IMR-90 (cell line): ENCODE results near the gene PAK6. TPM values are rescaled to one million over a fixed set of nuclear protein-coding genes. Genes with fewer than 3 reads are reported as not detected.
A peak's percentile ranks its signal among the peaks of the same experiment; 100 is the strongest.

Experiments used
- ATAC-seq: fragments of 200-7000 bp; cut with Tn5 transposase; 2 replicates; pipeline ENCODE4 v1.9.1; 2020; ENCODE audit warnings: low read depth, mild to moderate bottlenecking, moderate library complexity
- BruUV-seq: library from RNA; stranded (reverse); fragments of 400-500 nt; replicated peaks from 2 replicates; lab custom pipeline; 2021; lab: Mats Ljungman, UMichigan
- CTCF ChIA-PET: fragments of 300-600 bp; formaldehyde crosslinking; extraction: SDS; loops from one replicate; lab custom pipeline; 2021; ENCODE audit warnings: antibody characterized with exemption; lab: Yijun Ruan, JAX
- POLR2A ChIA-PET: fragments of 300-600 bp; sonication (Branson Sonifier 250); formaldehyde crosslinking; loops from one replicate; lab custom pipeline; 2022; ENCODE audit warnings: antibody characterized with exemption; ENCODE audit not compliant: unreplicated experiment; lab: Charles Lee
- DNase-seq: peaks from one replicate; pipeline ENCODE4 v3.0.0; 2013
- H2AFZ ChIP-seq: replicated peaks from 2 replicates; pipeline ENCODE3; 2013; ENCODE audit warnings: low read length, mild to moderate bottlenecking; ENCODE audit not compliant: poor library complexity
- H2AK5ac ChIP-seq: 2 replicates; pipeline ENCODE4 v1.6.1; 2013; ENCODE audit warnings: low read depth, low read length, inconsistent platforms
- H2AK9ac ChIP-seq: replicated peaks from 2 replicates; pipeline ENCODE3; 2013; ENCODE audit warnings: mild to moderate bottlenecking, low read depth, low read length, moderate library complexity; ENCODE audit not compliant: poor library complexity
- H2BK120ac ChIP-seq: 2 replicates; pipeline ENCODE4 v1.6.1; 2013; ENCODE audit warnings: low read depth, low read length, inconsistent platforms
- H2BK15ac ChIP-seq: 3 replicates; pipeline ENCODE4 v1.6.1; 2013; ENCODE audit warnings: low read depth, low read length, inconsistent platforms
- H2BK20ac ChIP-seq: 2 replicates; pipeline ENCODE4 v1.6.1; 2013; ENCODE audit warnings: low read depth, mild to moderate bottlenecking, inconsistent platforms, low read length, moderate library complexity
- H2BK5ac ChIP-seq: 2 replicates; pipeline ENCODE4 v1.6.1; 2013; ENCODE audit warnings: mild to moderate bottlenecking, low read depth, low read length, inconsistent platforms; ENCODE audit not compliant: poor library complexity, severe bottlenecking
- H3K14ac ChIP-seq: replicated peaks from 2 replicates; pipeline ENCODE4 v1.6.1; 2013; ENCODE audit warnings: low read depth, low read length, inconsistent platforms
- H3K18ac ChIP-seq: 2 replicates; pipeline ENCODE4 v1.6.1; 2013; ENCODE audit warnings: low read depth, low read length, control low read depth
- H3K23ac ChIP-seq: 2 replicates; pipeline ENCODE4 v1.6.1; 2013; ENCODE audit warnings: low read depth, low read length, inconsistent platforms
- H3K27ac ChIP-seq: 2 replicates; pipeline ENCODE4 v1.5.1; 2013; ENCODE audit warnings: mild to moderate bottlenecking, control low read depth, low read length; ENCODE audit not compliant: insufficient read depth
- H3K27me3 ChIP-seq: 2 replicates; pipeline ENCODE4 v1.6.1; 2013; ENCODE audit warnings: low read length; ENCODE audit not compliant: control insufficient read depth, insufficient read depth
- H3K36me3 ChIP-seq: 2 replicates; pipeline ENCODE4 v1.6.1; 2013; ENCODE audit warnings: low read length, mixed read lengths; ENCODE audit not compliant: control insufficient read depth, insufficient read depth
- H3K4ac ChIP-seq: 2 replicates; pipeline ENCODE4 v1.6.1; 2013; ENCODE audit warnings: low read depth, low read length, inconsistent platforms
- H3K4me1 ChIP-seq: 2 replicates; pipeline ENCODE4 v1.6.1; 2013; ENCODE audit warnings: low read length, mixed read lengths; ENCODE audit not compliant: control insufficient read depth, insufficient read depth
- H3K4me2 ChIP-seq: 2 replicates; pipeline ENCODE4 v1.6.1; 2013; ENCODE audit warnings: low read depth, mild to moderate bottlenecking, control low read depth, low read length, moderate library complexity
- H3K4me3 ChIP-seq: 2 replicates; pipeline ENCODE4 v1.5.1; 2013; ENCODE audit warnings: low read depth, mild to moderate bottlenecking, control low read depth, low read length, moderate library complexity; ENCODE audit not compliant: insufficient read depth
- H3K56ac ChIP-seq: 2 replicates; pipeline ENCODE4 v1.6.1; 2013; ENCODE audit warnings: low read length, inconsistent platforms; ENCODE audit not compliant: insufficient read depth; ENCODE audit errors: extremely low read depth
- H3K79me1 ChIP-seq, 2 experiments: 2 replicates each; pipeline ENCODE4 v1.6.1; 2013; ENCODE audit warnings: low read length in 2 of 2, inconsistent platforms in 1 of 2, low read depth in 1 of 2
- H3K9ac ChIP-seq: 2 replicates; pipeline ENCODE4 v1.6.1; 2013; ENCODE audit warnings: low read depth, low read length, control low read depth
- H3K9me1 ChIP-seq: 2 replicates; pipeline ENCODE4 v1.6.1; 2013; ENCODE audit warnings: low read length, inconsistent platforms; ENCODE audit not compliant: insufficient read depth
- H3K9me3 ChIP-seq: 2 replicates; pipeline ENCODE4 v1.6.1; 2013; ENCODE audit warnings: low read length; ENCODE audit not compliant: control insufficient read depth, insufficient read depth
- H4K20me1 ChIP-seq: 2 replicates; pipeline ENCODE4 v1.6.1; 2013; ENCODE audit warnings: low read length, inconsistent platforms; ENCODE audit not compliant: insufficient read depth
- H4K5ac ChIP-seq: 2 replicates; pipeline ENCODE4 v1.6.1; 2013; ENCODE audit warnings: mild to moderate bottlenecking, low read depth, low read length, control low read depth
- H4K8ac ChIP-seq, 2 experiments: 2 replicates each; pipeline ENCODE4 v1.6.1; 2013; ENCODE audit warnings: low read depth in 2 of 2, low read length in 2 of 2, control low read depth in 1 of 2, inconsistent platforms in 1 of 2
- H4K91ac ChIP-seq: 2 replicates; pipeline ENCODE4 v1.6.1; 2013; ENCODE audit warnings: low read depth, low read length, inconsistent platforms; ENCODE audit not compliant: insufficient read depth
- MAZ ChIP-seq: IDR thresholded peaks from 2 replicates; pipeline ENCODE4 v1.6.1; 2012; ENCODE audit warnings: low read depth, mild to moderate bottlenecking, low read length, improper control_type of control experiment, moderate library complexity, borderline replicate concordance
- RCOR1 ChIP-seq: IDR thresholded peaks from 2 replicates; pipeline ENCODE4 v1.6.1; 2012; ENCODE audit warnings: mild to moderate bottlenecking, low read length, improper control_type of control experiment; ENCODE audit not compliant: insufficient replicate concordance
- WGBS, 2 experiments: methylation state at CpG; one replicate each; pipeline versions ENCODE4 v1.1.5 to v1.1.7; 2013; ENCODE audit warnings: missing lambda C conversion rate in 2 of 2; ENCODE audit not compliant: insufficient read length in 1 of 2; ENCODE audit errors: extremely low coverage in 2 of 2; 5-methylcytosine and 5-hydroxymethylcytosine counted together
- dilution Hi-C: fragments of 300-500 bp; cut with HindIII; formaldehyde crosslinking; loops from one replicate; pipeline ENCODE4 v1.14.3; 2018; ENCODE audit warnings: low sequenced_read_pairs; ENCODE audit not compliant: unreplicated experiment
- in situ Hi-C: fragments of 300-500 bp; cut with MboI; formaldehyde crosslinking; loops from 3 replicates; pipeline ENCODE4 v1.14.3; 2019; ENCODE audit warnings: low sequenced_read_pairs, inconsistent platforms, mixed read lengths
- intact Hi-C: fragments of 100-400 bp; cut with micrococcal nuclease; formaldehyde crosslinking; loops from 2 replicates; pipeline ENCODE4 v1.10.0; 2022
- polyA plus RNA-seq, 3 experiments: library from polyadenylated mRNA; depleted of rRNA; stranded (reverse); fragments of >200 nt; gene quantifications; 2 replicates each; pipeline ENCODE4 v1.2.3, GENCODE V29; 2012; ENCODE audit warnings: low replicate concordance in 1 of 3
- total RNA-seq: library from RNA; depleted of rRNA; stranded (reverse); fragments of >200 nt; gene quantifications from 2 replicates; pipeline ENCODE4 v1.2.3, GENCODE V29; 2012

Gene PAK6
- total and polyA plus RNA-seq, 2 of the 4 experiments (the other 2 are of a cell fraction): 0.21 TPM; not detected in 1

DNA sequence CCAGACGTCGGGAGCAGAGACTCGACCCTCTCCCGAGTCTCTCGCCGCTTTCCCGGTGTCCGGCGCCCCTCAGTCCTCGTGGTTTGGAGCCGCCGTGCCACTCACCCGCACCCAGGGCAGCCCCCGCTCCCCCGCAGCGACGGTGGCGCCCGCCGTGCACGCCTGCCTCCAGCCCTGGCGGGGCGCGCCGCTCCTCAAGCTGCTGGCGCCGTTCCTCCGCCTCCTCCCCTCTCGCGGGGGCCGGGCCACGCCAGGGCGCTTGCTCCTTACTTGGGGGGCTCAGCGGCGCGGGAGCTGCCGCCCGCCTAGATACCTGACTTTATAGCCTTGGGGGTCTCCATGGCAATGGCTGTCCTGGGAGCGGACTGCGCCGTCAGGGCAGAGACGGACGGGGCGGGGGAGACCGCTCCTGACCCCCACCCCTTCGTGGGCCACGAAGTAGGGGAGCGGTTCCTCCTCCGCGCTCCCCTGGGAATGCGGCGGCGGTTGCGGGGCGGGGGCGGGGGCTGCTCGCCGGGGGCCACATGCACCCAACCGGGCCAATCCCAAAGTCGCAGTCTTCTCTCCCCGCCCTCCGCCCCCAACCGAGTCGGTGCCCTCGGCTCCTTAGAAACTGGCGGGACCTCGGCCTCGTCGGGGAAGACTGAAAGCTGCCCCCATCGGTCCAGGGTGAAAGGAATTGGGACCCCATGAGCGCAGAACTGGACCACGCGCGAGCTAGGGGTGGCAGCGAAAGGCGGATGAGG lies 44.2 kb downstream of the PAK6 start, which contains the start of gene ANKRD63:
Gene ANKRD63 (minus strand): TSS at position 196 of the 746 bp plus-strand sequence. CDS start 478 bp downstream, outside the sequence.
- Histone ChIP-seq H3K4ac (no peak within 1 kb of the TSS), H3K4me1 (peaks cover 9% of the 10 kb centered on the region), H3K4me3 (peak within 1 kb of the TSS; percentile 47), H3K27me3 (peaks cover 67% of the 10 kb centered on the region), H4K20me1 (no peaks in the 10 kb centered on the region), H3K4me2 (peak within 1 kb of the TSS; percentile 91), H3K36me3 (no peaks in the 10 kb centered on the region), H3K79me1 (no peaks in the 10 kb centered on the region), H2BK15ac (no peak within 1 kb of the TSS), H3K18ac (no peak within 1 kb of the TSS), H2AFZ (peak within 1 kb of the TSS; percentile 86), H2BK20ac (no peak within 1 kb of the TSS), H4K91ac (no peak within 1 kb of the TSS), H3K9me1 (no peaks in the 10 kb centered on the region), H2AK5ac (no peak within 1 kb of the TSS), H3K9ac (no peak within 1 kb of the TSS), H3K14ac (no peak within 1 kb of the TSS), H2BK5ac (no peak within 1 kb of the TSS), H4K8ac (no peak within 1 kb of the TSS), H3K23ac (no peak within 1 kb of the TSS), H3K27ac (no peak within 1 kb of the TSS), H2AK9ac (no peak within 1 kb of the TSS), H3K56ac (no peak within 1 kb of the TSS), H2BK120ac (no peak within 1 kb of the TSS), H3K9me3 (no peaks in the 10 kb centered on the region), H4K5ac (no peak within 1 kb of the TSS)
- dilution Hi-C loops (no loop called here), in situ Hi-C loops (no loop called here), intact Hi-C loops (no loop called here)
- DNase-seq (no peak), ATAC-seq (peak; percentile 7; the same call in 1 of the 2 replicates)
- ChIA-PET POLR2A (interaction anchor here (0.7 kb wide), 1 partner anchor 13 kb away, joined by 3 read pairs; no protein-coding TSS in a partner anchor), CTCF (interaction anchor here (1.0 kb wide), 1 partner anchor 27 kb away, joined by 3 read pairs; no protein-coding TSS in a partner anchor)
- TF ChIP-seq RCOR1: no peak
- TF ChIP-seq MAZ: peak; percentile 41; the same call in 1 of the 2 replicates
- BruUV-seq: no TSS peak
- 4% methylated on average over 23 of the region's 76 CpGs; no CpG with 5 or more reads in 1 of the 2 experiments for WGBS, 2 experiments
